HG02763 (cell line): Measurements from ENCODE around the gene BPHL.
"Not testable (repeated sequence)": the region's sequence is repeated elsewhere in the genome, so short reads cannot be mapped to it uniquely, and the experiment has no call there.

Experiments
- ATAC-seq: cut with Tn5 transposase; IDR thresholded peaks from one replicate; pipeline ENCODE4 v1.9.1; 2021; ENCODE audit warnings: mild to moderate bottlenecking, moderate library complexity; ENCODE audit not compliant: unreplicated experiment

The BPHL gene

GRCh38 chr6:3118353-3119039, at the start of gene BPHL:
Gene BPHL (plus strand): TSS chr6:3118711. CDS start chr6:3118741, 30 bp downstream.
- peak; percentile 92 for ATAC-seq

- no peak for ATAC-seq
These were observed 46.9 kb upstream of the BPHL start for GRCh38 chr6:3071568-3071967.

GRCh38 chr6:3072798-3073197, 45.7 kb upstream of the BPHL start:
- no peak for ATAC-seq

- no peak for ATAC-seq
These were observed 45.1 kb upstream of the BPHL start for GRCh38 chr6:3073382-3073781.

GRCh38 chr6:3075772-3076113, 42.8 kb upstream of the BPHL start:
- ATAC-seq, result no peak

GRCh38 chr6:3076320-3076719, 42.2 kb upstream of the BPHL start:
- ATAC-seq, result no peak

GRCh38 chr6:3077430-3077829, 41.1 kb upstream of the BPHL start:
- ATAC-seq, result no peak

GRCh38 chr6:3078952-3079351, 39.6 kb upstream of the BPHL start:
- not testable (repeated sequence) for ATAC-seq

GRCh38 chr6:3079682-3080081, 38.8 kb upstream of the BPHL start:
- ATAC-seq, result no peak

GRCh38 chr6:3081960-3082359, 36.6 kb upstream of the BPHL start:
- ATAC-seq, result no peak

- no peak for ATAC-seq
These were observed 33.4 kb upstream of the BPHL start for GRCh38 chr6:3085074-3085473.

- ATAC-seq, result no peak
These were observed 32.1 kb upstream of the BPHL start for GRCh38 chr6:3086282-3086946.

- no peak for ATAC-seq
These were observed 30.1 kb upstream of the BPHL start for GRCh38 chr6:3088446-3088845.

GRCh38 chr6:3088968-3089367, 29.5 kb upstream of the BPHL start:
- ATAC-seq, result no peak

GRCh38 chr6:3090013-3090412, 28.5 kb upstream of the BPHL start:
- ATAC-seq, result no peak

- ATAC-seq, result no peak
These were observed 23.7 kb upstream of the BPHL start for GRCh38 chr6:3094815-3095214.

GRCh38 chr6:3102875-3103274, 15.6 kb upstream of the BPHL start:
- ATAC-seq, result no peak

GRCh38 chr6:3108746-3109414, 9.6 kb upstream of the BPHL start:
- ATAC-seq, result no peak

GRCh38 chr6:3109761-3110160, 8.8 kb upstream of the BPHL start:
- ATAC-seq, result no peak

- no peak for ATAC-seq
These were observed 4.1 kb upstream of the BPHL start for GRCh38 chr6:3114377-3114776.

- no peak for ATAC-seq
These were observed 579 bp upstream of the BPHL start for GRCh38 chr6:3117912-3118352.

GRCh38 chr6:3119040-3119723, 671 bp downstream of the BPHL start:
- ATAC-seq, result peak; percentile 21
